GM12801 (cell line): ENCODE measurements around the gene NDUFA13.

Experiments
- CTCF ChIP-seq: IDR thresholded peaks from one replicate; pipeline ENCODE4 v1.5.1; 2011; ENCODE audit warnings: control low read depth; ENCODE audit not compliant: insufficient read length; ENCODE audit errors: extremely low read depth

NDUFA13 gene

DNA sequence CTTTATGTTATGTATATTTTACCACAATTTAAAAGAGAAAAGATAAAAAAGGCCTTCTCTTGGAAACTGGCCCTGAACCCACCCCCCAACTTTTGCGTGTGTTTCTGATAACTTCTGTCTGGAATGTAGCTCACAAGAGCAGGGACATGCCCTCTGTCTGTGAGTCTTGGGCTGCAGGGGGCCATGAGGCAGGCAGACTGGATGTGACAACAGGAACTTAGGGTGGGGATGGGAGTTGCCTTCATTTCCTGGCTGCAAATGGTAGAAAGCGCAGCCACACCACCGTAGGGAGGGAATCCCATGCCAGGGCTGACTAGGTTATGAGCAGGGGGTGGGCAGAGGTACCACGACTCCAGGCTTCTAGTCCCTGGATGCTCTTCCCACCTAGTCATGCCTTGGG lies 43.9 kb downstream of the NDUFA13 start:
- TF ChIP-seq CTCF, result no peak

DNA sequence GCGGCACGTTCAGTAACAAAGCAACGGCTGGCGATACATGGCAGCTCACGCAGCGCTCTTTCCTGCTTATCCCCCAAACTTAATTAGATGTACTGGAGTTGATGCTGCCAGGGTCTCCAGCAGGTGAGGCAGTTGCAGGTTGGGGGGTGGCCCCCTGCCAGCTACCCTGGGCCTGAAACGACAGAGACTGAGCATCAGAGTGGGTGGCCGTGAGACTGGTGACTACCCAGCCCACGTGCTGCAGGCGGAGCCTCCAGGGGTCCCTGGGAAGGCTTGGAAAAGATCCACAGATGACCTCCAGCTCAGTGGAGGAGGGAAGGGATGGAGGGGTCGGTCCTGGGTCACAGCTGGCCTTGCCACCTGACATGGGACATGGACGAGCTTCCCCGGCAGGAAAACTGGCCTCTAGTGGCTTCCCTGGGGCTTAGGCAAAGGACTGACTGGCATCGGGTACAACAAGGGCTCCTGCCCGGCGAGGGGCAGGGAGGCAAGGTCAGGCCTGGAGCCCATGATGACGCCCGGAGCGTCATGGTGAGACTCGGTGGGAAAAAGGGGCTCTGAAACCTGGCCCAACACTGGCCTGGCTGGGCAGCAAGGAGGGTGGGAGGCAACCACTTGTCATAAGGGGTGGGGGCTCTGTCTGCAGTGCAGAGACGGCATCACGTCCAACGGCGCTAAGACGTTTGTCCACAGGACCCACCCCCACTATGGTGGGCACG lies 46.1 kb downstream of the NDUFA13 start:
- TF ChIP-seq CTCF, result no peak

DNA sequence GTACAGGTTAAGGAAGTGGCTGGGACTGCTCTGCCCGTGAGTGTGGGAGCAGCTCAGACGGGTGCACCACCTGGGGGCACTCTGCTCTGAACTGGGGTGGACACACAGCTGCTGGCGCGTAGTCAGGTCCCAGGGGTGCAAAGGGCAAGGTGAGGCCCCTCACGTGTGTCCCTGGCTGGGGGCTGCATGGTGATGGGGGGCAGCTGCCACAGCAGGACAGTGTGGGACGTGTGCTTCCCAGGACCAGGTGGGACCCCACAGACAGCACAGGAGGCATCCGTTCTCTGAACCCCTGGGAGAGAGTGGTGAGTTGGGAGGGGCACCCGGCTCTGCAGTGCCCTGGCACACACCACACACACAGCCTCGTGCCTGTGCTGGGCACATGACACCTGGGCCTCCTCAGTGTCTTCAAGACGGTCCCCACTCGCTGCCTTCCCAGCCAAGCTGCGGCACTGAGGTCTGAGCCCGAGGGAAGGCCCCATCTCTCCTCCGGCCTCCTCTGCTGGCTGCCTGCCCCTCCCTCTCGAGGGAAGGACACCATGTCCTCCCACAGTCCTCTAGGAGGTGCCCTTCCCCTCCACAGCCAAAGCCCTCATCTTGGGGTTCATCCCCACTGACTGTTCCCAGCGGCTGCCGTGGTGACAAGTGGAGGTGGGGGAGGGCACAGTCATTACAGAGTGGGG lies 46.8 kb downstream of the NDUFA13 start:
- TF ChIP-seq CTCF, result no peak

DNA sequence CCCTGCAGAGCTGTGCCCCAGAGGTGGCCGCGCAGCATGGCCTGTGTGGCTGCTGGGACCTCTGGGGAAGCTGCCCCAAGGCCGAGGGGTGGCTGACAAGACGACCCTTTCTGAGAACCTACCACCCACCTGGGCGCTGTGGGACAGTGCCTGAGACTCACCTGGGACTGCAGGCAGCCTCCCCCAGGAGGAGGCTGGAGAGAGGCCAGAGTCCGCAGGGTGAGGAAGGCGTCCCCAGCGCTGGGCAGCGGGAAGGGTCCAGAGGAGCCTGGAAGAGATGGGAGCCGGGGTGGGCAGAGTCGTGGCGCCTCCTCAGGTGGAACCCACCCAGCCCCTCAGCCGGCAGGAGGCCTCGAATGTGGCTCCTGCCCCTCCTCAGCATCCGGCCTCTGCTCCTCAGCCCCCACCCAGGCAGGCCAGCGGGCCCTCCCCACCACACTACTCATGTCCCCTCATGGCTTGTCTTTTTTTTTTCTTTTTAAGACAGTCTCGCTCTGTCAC lies 47.4 kb downstream of the NDUFA13 start:
- TF ChIP-seq CTCF, result no peak

- no peak for TF ChIP-seq CTCF
These were observed 50.3 kb downstream of the NDUFA13 start for GRCh38 chr19:19566306-19566705.

GRCh38 chr19:19567391-19567790 lies 51.4 kb downstream of the NDUFA13 start:
- TF ChIP-seq CTCF, result no peak

- no peak for TF ChIP-seq CTCF
These were observed 53.1 kb downstream of the NDUFA13 start for GRCh38 chr19:19568802-19569756.
